Astrocyte (in vitro differentiated cells and primary cell): ENCODE results near the gene FOXO6. TPM values are rescaled to one million over a fixed set of nuclear protein-coding genes. Genes with fewer than 3 reads are reported as not detected.

Experiments
- DNase-seq: peaks from one replicate; pipeline ENCODE4 v3.0.0-alpha.2; 2010; ENCODE audit warnings: low read depth
- FAIRE-seq: peaks from 2 replicates; lab custom pipeline; 2011; peaks lifted over from hg19 to GRCh38; lab: Jason Lieb, UNC
- H2AFZ ChIP-seq: 2 replicates; pipeline ENCODE4 v1.6.0; 2012; ENCODE audit warnings: low read depth, low read length, inconsistent platforms
- H3K27ac ChIP-seq: 2 replicates; pipeline ENCODE4 v1.5.1; 2011; ENCODE audit warnings: low read depth, low read length, inconsistent platforms
- H3K27me3 ChIP-seq: 2 replicates; pipeline ENCODE4 v1.6.0; 2011; ENCODE audit warnings: low read length, inconsistent platforms; ENCODE audit not compliant: insufficient read depth
- H3K36me3 ChIP-seq: 2 replicates; pipeline ENCODE4 v1.5.1; 2011; ENCODE audit warnings: low read length, inconsistent platforms; ENCODE audit not compliant: insufficient read depth
- H3K4me1 ChIP-seq: 2 replicates; pipeline ENCODE4 v1.5.1; 2011; ENCODE audit warnings: low read length, inconsistent platforms; ENCODE audit not compliant: insufficient read depth
- H3K4me2 ChIP-seq: 2 replicates; pipeline ENCODE4 v1.6.0; 2012; ENCODE audit warnings: low read length, inconsistent platforms
- H3K4me3 ChIP-seq: 2 replicates; pipeline ENCODE4 v1.5.1; 2011; ENCODE audit warnings: low read depth, mild to moderate bottlenecking, low read length, inconsistent platforms; ENCODE audit not compliant: insufficient read depth
- H3K79me2 ChIP-seq: 2 replicates; pipeline ENCODE4 v1.6.0; 2012; ENCODE audit warnings: mild to moderate bottlenecking, low read length, inconsistent platforms; ENCODE audit not compliant: insufficient read depth
- H3K9ac ChIP-seq: 2 replicates; pipeline ENCODE4 v1.6.0; 2012; ENCODE audit warnings: mild to moderate bottlenecking, low read length, inconsistent platforms
- H3K9me3 ChIP-seq: 2 replicates; pipeline ENCODE4 v1.5.1; 2012; ENCODE audit warnings: low read depth, mild to moderate bottlenecking, low read length, inconsistent platforms; ENCODE audit not compliant: insufficient read depth
- H4K20me1 ChIP-seq: 2 replicates; pipeline ENCODE4 v1.6.0; 2012; ENCODE audit warnings: low read length, inconsistent platforms; ENCODE audit not compliant: insufficient read depth
- H3K27ac Mint-ChIP-seq: one replicate; pipeline ENCODE4 v1.8.0; 2021; ENCODE audit warnings: mild to moderate bottlenecking, mixed read lengths; ENCODE audit not compliant: unreplicated experiment
- H3K27me3 Mint-ChIP-seq: one replicate; pipeline ENCODE4 v1.8.0; 2021; ENCODE audit warnings: low read depth, mixed read lengths; ENCODE audit not compliant: unreplicated experiment
- H3K36me3 Mint-ChIP-seq: one replicate; pipeline ENCODE4 v1.8.0; 2021; ENCODE audit warnings: low read depth, mixed read lengths; ENCODE audit not compliant: unreplicated experiment
- H3K4me1 Mint-ChIP-seq: one replicate; pipeline ENCODE4 v1.8.0; 2021; ENCODE audit warnings: low read depth, mixed read lengths; ENCODE audit not compliant: unreplicated experiment
- H3K4me3 Mint-ChIP-seq: one replicate; pipeline ENCODE4 v1.8.0; 2021; ENCODE audit warnings: mild to moderate bottlenecking, moderate library complexity, mixed read lengths; ENCODE audit not compliant: unreplicated experiment
- H3K9me3 Mint-ChIP-seq: one replicate; pipeline ENCODE4 v1.8.0; 2021; ENCODE audit warnings: mild to moderate bottlenecking, mixed read lengths; ENCODE audit not compliant: unreplicated experiment
- CTCF ChIP-seq: IDR thresholded peaks from 2 replicates; pipeline ENCODE4 v1.5.1; 2011; ENCODE audit warnings: low read depth, mild to moderate bottlenecking, inconsistent platforms, low read length, moderate library complexity; ENCODE audit not compliant: insufficient read depth
- EZH2 ChIP-seq: IDR thresholded peaks from 2 replicates; pipeline ENCODE4 v1.6.1; 2012; ENCODE audit warnings: mild to moderate bottlenecking, low read length, inconsistent platforms; ENCODE audit not compliant: insufficient read depth
- total RNA-seq: library from RNA; stranded (reverse); gene quantifications from 2 replicates; pipeline ENCODE4 v1.2.1, GENCODE V29; 2021

FOXO6 gene
- total RNA-seq, 1 donor from 2014 or later, result 1.2 TPM

GRCh38 chr1:41408691-41409090 lies 47.5 kb downstream of the FOXO6 start:
- no peak overlapping the region for H3K4me2 ChIP-seq
- H3K4me1 ChIP-seq, result no peaks in the 10 kb centered on the region
- H3K27ac ChIP-seq, result no peak overlapping the region
- no peak overlapping the region for H3K4me3 Mint-ChIP-seq
- FAIRE-seq (no peak), DNase-seq (no peak)
- H3K27me3 Mint-ChIP-seq, result peaks cover 74% of the 10 kb centered on the region
- H3K9ac ChIP-seq, result no peak overlapping the region
- H3K36me3 ChIP-seq, result no peaks in the 10 kb centered on the region
- no peak for TF ChIP-seq CTCF
- TF ChIP-seq EZH2, result no peak
- H2AFZ ChIP-seq, result no peak overlapping the region
- no peak overlapping the region for H3K27ac Mint-ChIP-seq
- peaks cover 1% of the 10 kb centered on the region for H3K36me3 Mint-ChIP-seq
- no peak overlapping the region for H3K4me3 ChIP-seq
- no peaks in the 10 kb centered on the region for H3K79me2 ChIP-seq
- peaks cover 32% of the 10 kb centered on the region for H3K27me3 ChIP-seq
- H3K9me3 ChIP-seq, result peaks cover 3% of the 10 kb centered on the region
- H4K20me1 ChIP-seq, result no peaks in the 10 kb centered on the region
- H3K4me1 Mint-ChIP-seq, result peaks cover 2% of the 10 kb centered on the region
- H3K9me3 Mint-ChIP-seq, result peaks cover 18% of the 10 kb centered on the region

DNA sequence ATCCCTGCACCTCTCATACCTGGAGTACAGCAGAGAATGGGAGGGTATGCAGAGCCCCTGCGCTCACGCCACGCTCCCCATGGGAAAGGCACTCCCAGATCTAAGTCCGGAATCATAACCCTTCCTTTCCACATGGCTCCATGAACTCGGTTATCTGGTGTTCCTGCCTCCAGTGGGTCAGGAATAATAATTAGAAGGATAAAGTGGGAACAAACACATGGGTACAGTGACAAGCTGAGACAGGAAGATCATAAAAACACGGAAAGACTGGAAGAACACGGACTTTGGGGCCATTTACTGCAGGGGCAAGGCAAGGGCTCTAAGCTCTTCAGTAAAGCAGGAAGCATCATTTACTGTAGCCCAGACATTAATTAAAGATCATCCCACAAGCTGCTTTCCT lies 48.6 kb downstream of the FOXO6 start:
- Histone ChIP-seq H3K4me1 (no peaks in the 10 kb centered on the region), H3K27ac (no peak overlapping the region), H3K4me3 (no peak overlapping the region), H3K9me3 (peaks cover 3% of the 10 kb centered on the region), H3K36me3 (no peaks in the 10 kb centered on the region), H3K9ac (no peak overlapping the region), H2AFZ (no peak overlapping the region), H3K79me2 (no peaks in the 10 kb centered on the region), H3K4me2 (no peak overlapping the region), H4K20me1 (no peaks in the 10 kb centered on the region), H3K27me3 (peaks cover 32% of the 10 kb centered on the region)
- H3K4me1 Mint-ChIP-seq, result peaks cover 2% of the 10 kb centered on the region
- peaks cover 18% of the 10 kb centered on the region for H3K9me3 Mint-ChIP-seq
- peaks cover 1% of the 10 kb centered on the region for H3K36me3 Mint-ChIP-seq
- no peak overlapping the region for H3K27ac Mint-ChIP-seq
- FAIRE-seq (no peak), DNase-seq (no peak)
- H3K27me3 Mint-ChIP-seq, result peaks cover 71% of the 10 kb centered on the region
- TF ChIP-seq EZH2, result no peak
- no peak for TF ChIP-seq CTCF
- no peak overlapping the region for H3K4me3 Mint-ChIP-seq

DNA sequence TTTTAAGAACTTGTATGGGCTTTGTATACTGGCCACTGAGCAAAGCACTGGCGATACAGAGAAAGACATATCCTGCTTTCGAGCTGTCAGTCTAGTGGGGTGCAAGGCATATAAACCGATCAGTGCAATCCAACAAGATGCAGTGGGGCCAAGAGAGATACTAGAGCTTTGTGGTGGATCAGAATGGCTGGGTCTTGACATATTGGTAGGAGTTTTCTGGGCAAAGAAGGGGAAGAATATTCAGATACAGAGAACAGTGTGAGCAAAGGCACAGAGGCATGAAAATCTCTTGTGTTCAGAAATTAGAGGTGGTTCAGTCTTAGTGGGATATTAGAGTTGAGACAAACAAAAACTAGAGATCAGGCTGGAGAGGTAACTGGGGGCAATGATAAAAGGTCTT lies 49.2 kb downstream of the FOXO6 start:
- Histone ChIP-seq H3K4me2 (no peak overlapping the region), H2AFZ (no peak overlapping the region), H3K9me3 (peaks cover 3% of the 10 kb centered on the region), H4K20me1 (no peaks in the 10 kb centered on the region), H3K79me2 (no peaks in the 10 kb centered on the region), H3K9ac (no peak overlapping the region), H3K36me3 (no peaks in the 10 kb centered on the region), H3K4me1 (no peaks in the 10 kb centered on the region), H3K27ac (no peak overlapping the region), H3K4me3 (no peak overlapping the region), H3K27me3 (peaks cover 32% of the 10 kb centered on the region)
- FAIRE-seq, result no peak
- Mint-ChIP-seq H3K4me3 (no peak overlapping the region), H3K9me3 (peaks cover 18% of the 10 kb centered on the region), H3K27me3 (peaks cover 71% of the 10 kb centered on the region), H3K36me3 (peaks cover 1% of the 10 kb centered on the region), H3K27ac (no peak overlapping the region), H3K4me1 (peaks cover 2% of the 10 kb centered on the region)
- TF ChIP-seq EZH2 (no peak), CTCF (no peak)
- DNase-seq, result no peak
